WERI-Rb-1 (cell line): ENCODE data around the gene DYNC1I1.

Experiments used
- DNase-seq: peaks from one replicate; pipeline ENCODE4 v3.0.0-alpha.2; 2020
- H3K27ac ChIP-seq: fragments of 250-450 bp; sonication (Bioruptor Pico); 2 replicates; pipeline ENCODE4 v1.5.1; 2020; ENCODE audit warnings: mild to moderate bottlenecking, moderate library complexity
- H3K27me3 ChIP-seq: fragments of 250-450 bp; sonication (Bioruptor Pico); 2 replicates; pipeline ENCODE4 v1.5.1; 2021; ENCODE audit warnings: mild to moderate bottlenecking, low read depth, moderate library complexity; ENCODE audit not compliant: insufficient read depth, severe bottlenecking
- H3K36me3 ChIP-seq: fragments of 250-450 bp; sonication (Bioruptor Pico); 2 replicates; pipeline ENCODE4 v1.5.1; 2020; ENCODE audit warnings: mild to moderate bottlenecking, moderate library complexity
- H3K4me3 ChIP-seq: 2 replicates; pipeline ENCODE4 v1.5.1; 2011; ENCODE audit warnings: low read depth, mild to moderate bottlenecking, control low read depth, low read length
- H3K9me3 ChIP-seq: fragments of 250-450 bp; sonication (Bioruptor Pico); 2 replicates; pipeline ENCODE4 v1.5.1; 2021; ENCODE audit warnings: mild to moderate bottlenecking, moderate library complexity; ENCODE audit not compliant: severe bottlenecking
- TF ChIP-seq, protein P1 (sequence below): IDR thresholded peaks from 2 replicates; pipeline ENCODE4 v1.5.1; 2011; ENCODE audit warnings: low read depth, mild to moderate bottlenecking, control low read depth, inconsistent platforms, low read length

Gene DYNC1I1

GRCh38 chr7:95840953-95841950 is 68.9 kb downstream of the DYNC1I1 start:
- H3K27me3 ChIP-seq: no peaks in the 10 kb centered on the region
- TF ChIP-seq, protein P1, sequence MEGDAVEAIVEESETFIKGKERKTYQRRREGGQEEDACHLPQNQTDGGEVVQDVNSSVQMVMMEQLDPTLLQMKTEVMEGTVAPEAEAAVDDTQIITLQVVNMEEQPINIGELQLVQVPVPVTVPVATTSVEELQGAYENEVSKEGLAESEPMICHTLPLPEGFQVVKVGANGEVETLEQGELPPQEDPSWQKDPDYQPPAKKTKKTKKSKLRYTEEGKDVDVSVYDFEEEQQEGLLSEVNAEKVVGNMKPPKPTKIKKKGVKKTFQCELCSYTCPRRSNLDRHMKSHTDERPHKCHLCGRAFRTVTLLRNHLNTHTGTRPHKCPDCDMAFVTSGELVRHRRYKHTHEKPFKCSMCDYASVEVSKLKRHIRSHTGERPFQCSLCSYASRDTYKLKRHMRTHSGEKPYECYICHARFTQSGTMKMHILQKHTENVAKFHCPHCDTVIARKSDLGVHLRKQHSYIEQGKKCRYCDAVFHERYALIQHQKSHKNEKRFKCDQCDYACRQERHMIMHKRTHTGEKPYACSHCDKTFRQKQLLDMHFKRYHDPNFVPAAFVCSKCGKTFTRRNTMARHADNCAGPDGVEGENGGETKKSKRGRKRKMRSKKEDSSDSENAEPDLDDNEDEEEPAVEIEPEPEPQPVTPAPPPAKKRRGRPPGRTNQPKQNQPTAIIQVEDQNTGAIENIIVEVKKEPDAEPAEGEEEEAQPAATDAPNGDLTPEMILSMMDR: 0 out of 2 replicates have a peak, but pooled peaks have one; percentile 35
- no peak for DNase-seq
- no peak overlapping the region for H3K27ac ChIP-seq
- H3K4me3 ChIP-seq: no peak overlapping the region
- H3K36me3 ChIP-seq: no peaks in the 10 kb centered on the region
- H3K9me3 ChIP-seq: no peaks in the 10 kb centered on the region

DNA sequence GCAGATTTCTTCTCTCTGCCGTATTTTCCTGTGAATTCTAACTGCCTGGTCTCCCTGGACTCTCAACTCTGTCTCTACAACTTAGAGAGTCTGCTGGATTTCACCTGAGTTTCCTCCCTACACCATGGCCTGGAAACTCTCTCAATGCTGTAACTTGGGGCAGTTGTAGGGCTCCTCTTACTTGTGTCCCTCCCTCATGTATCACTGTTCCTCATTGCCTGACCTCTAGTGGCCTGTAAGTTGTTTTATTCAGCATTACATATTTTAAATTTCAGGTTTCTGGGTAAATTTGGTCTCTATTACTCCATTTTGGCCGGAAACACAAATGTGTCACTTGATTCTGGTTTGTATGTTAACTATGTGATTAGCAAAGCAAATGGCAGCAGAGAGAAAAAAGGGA is 70.9 kb downstream of the DYNC1I1 start:
- Histone ChIP-seq H3K27ac (no peak overlapping the region), H3K4me3 (no peak overlapping the region), H3K9me3 (no peaks in the 10 kb centered on the region), H3K36me3 (no peaks in the 10 kb centered on the region), H3K27me3 (no peaks in the 10 kb centered on the region)
- TF ChIP-seq, protein P1: no peak
- DNase-seq: no peak

DNA sequence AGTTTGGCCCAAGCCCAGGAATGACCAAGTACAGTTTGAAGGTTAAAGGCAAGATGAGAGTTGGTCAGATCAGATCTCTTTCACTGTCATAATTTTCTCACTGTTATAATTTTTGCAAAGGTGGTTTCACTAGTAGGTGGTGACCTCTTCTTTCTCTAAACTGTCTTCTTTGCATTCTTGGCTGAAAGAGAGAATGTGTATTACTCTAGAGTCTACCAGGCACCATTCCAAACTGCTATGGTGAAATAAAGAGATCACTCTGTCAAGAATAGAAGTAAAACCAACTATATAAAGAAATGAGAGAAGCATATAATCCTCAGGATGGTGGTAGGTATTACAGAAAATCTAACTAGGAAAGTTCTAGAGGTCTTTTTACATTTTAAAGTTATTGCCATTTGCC is 72.7 kb downstream of the DYNC1I1 start:
- no peaks in the 10 kb centered on the region for H3K27me3 ChIP-seq
- no peaks in the 10 kb centered on the region for H3K9me3 ChIP-seq
- no peak overlapping the region for H3K4me3 ChIP-seq
- DNase-seq: no peak
- no peak overlapping the region for H3K27ac ChIP-seq
- TF ChIP-seq, protein P1: no peak
- no peaks in the 10 kb centered on the region for H3K36me3 ChIP-seq

DNA sequence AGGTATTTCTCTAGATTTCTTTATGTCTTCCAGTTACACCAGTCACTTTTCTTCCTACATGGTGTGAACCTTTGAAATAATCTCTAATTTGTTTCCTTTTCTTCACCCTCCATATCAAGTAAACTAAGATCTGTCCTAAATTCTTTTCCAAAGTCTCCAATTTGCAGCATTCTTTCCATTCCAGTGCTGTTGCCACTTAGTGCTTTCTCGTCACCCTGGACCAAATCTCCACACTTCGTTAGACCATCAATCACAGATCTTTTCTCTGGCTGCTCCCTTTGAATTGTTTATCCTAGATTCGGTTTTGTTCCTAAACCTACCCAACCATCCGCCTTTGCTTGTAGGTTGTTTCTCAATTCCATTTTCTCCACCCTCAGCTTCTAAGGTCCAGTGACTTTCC is 74.7 kb downstream of the DYNC1I1 start:
- Histone ChIP-seq H3K9me3 (no peaks in the 10 kb centered on the region), H3K4me3 (no peak overlapping the region), H3K27ac (no peak overlapping the region), H3K36me3 (no peaks in the 10 kb centered on the region), H3K27me3 (no peaks in the 10 kb centered on the region)
- no peak for DNase-seq
- TF ChIP-seq, protein P1: no peak

DNA sequence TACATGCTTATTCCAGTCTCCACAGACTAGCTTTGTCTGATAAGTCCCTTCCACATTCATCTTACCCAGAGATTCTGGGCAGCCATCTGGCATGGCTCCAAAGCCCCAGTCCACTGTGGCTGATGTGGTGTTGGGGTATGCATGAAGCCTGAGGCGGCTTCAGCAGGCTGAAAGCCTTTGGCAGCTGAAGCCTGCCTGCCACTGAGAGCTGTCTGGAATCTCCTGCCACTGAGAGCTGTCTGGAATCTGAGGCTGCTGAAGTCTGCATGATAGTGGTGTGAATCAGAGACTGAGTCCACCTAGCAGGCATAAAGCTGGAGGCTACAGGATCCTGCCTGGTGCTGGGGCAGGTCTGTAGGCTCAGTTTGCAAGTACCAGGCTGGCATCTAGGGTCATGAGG is 87.1 kb downstream of the DYNC1I1 start:
- no peak overlapping the region for H3K4me3 ChIP-seq
- no peaks in the 10 kb centered on the region for H3K27me3 ChIP-seq
- peak; percentile 23 for DNase-seq
- H3K9me3 ChIP-seq: no peaks in the 10 kb centered on the region
- no peak overlapping the region for H3K27ac ChIP-seq
- no peaks in the 10 kb centered on the region for H3K36me3 ChIP-seq
- TF ChIP-seq, protein P1: no peak
